ENCODE data around the gene NRN1L.
A peak's percentile ranks its signal among the peaks of the same experiment; 100 is the strongest.

NRN1L gene

DNA sequence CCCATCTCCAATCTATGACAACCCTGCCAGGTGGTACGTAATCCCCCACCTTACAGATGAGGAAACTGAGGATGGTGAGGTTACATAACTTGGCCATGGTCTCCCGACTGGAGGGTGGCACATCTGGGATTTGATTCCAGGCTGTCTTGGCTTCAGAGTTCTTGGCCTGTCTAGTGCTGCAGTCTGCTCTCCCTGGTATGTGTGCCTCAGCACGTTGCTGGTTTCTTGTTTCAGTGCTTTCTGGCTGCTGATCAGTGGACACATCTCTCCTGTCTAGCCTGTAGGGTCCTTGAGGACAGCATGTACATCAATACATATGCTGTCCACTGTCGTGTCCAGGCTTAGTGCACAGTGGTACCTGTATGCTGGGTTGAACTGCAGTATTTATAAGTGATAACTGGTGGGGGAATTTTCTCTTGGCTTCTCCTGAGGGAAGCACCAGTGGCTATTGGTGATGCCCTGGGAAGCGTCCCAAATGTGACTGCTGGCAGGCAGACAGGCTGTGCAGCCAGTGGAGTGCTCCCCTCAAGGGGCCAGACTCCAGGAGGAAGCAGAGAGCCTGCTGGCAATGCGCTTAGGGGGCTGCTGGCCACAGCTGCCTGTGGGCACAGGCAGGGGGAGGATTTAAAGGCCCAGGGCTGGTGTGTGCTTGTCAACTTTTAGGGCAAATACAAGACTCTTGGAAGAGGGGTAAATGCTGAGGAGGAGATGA is 32.6 kb downstream of the NRN1L start:
- DNase-seq (ENCODE audit: low spot score) = no peak

- DNase-seq (ENCODE audit: low spot score) = no peak
Observed at GRCh38 chr16:67917852-67918236, 33.2 kb downstream of the NRN1L start.

GRCh38 chr16:67919622-67920221 is 35.0 kb downstream of the NRN1L start:
- no peak for DNase-seq (ENCODE audit: low spot score)

GRCh38 chr16:67922221-67922620 is 37.5 kb downstream of the NRN1L start:
- no peak for DNase-seq (ENCODE audit: low spot score)

- no peak for DNase-seq (ENCODE audit: low spot score)
Observed at GRCh38 chr16:67922740-67923139, 38.1 kb downstream of the NRN1L start.

DNA sequence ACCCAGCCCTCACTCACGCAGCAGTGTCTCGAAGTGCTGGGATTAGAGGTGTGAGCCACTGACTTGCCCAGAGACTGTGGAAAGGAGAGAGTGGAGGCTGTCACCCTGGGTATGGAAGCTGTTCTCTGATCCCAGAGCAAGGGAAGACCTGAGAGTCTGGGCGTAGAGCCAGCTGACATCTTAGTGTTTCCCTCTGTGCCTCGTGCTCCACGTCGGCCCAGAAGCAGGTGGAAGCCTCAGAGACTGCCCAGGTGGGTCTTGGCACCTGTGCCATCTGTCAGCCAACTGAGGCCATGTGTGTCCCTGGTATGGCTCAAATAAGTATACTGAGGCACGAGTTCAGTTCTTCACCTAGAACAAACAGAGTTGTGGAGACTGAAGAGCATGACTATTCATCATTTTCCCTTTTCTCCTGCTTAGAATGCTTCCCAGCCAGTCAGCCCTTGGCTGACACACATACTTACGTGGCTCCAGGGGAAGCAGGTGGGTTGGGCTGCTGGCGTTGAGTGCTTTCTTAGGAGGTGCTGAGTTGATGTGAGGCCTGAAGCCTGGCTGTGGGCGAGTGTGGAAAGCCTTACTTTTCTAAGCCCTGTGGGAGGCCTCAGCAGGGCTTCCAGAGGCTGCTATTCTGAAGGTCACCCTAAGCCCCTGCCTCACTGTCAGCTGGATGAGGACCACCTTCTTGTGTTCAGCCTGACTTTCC is 38.9 kb downstream of the NRN1L start:
- no peak for DNase-seq (ENCODE audit: low spot score)

DNA sequence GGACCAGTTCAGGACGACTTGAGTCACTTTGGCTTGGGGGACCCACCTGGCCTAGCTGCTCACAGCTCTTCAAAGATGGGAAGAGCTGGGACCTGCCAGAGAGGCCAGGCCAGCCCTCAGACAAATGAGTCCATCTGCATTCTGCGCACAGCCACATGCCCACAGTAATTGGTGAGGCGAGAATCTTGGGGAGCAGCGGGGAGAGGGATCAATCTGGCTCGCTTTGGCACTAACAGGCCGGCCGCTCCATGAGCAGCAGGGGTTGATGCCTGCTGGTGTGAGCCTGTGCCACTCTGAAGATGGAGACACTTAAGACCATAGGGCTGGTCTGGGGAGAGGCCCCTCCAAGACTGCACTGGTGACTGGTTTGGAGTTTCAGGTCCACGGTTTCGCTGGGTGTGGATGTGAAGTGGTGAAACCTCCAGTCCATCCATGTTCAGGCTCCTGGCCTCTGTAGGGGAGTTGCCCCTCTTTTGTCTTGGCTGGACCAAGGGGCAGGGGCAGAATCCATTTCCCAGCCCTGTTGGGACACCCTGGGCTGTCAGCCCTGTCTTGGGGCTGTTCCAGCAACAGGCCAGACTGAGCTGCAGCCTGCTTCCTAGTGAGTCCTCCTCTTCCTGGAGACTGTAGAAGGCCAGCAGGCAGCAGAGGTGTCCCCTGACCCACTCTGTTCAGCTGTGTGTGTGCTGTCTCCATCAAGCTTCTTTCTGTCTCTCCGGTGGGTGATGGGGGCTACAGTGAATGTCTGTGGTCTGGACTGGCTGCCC is 39.6 kb downstream of the NRN1L start:
- DNase-seq (ENCODE audit: low spot score) = no peak

- DNase-seq (ENCODE audit: low spot score) = no peak
Observed at GRCh38 chr16:67926181-67926750, 41.6 kb downstream of the NRN1L start.

DNA sequence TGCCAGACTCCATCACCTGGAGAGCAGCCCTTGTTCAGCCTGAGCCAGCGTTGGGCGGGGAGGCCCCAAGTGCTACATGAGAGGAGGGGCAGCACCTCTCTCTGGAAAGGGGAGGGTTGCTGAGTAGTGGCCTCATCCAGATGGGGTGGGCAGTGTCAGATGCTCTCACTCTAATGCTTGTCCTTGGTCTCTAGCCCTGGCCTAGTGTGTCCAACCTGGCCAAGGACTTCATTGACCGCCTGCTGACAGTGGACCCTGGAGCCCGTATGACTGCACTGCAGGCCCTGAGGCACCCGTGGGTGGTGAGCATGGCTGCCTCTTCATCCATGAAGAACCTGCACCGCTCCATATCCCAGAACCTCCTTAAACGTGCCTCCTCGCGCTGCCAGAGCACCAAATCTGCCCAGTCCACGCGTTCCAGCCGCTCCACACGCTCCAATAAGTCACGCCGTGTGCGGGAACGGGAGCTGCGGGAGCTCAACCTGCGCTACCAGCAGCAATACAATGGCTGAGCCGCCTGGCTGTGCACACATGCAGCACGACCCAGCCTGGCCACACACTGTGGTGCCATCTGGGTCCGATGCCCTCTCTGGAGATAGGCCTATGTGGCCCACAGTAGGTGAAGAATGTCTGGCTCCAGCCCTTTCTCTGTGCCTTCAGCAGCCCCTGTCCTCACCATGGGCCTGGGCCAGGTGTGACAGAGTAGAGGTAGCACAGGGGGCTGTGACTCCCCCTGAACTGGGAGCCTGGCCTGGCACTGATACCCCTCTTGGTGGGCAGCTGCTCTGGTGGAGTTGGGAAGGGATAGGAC is 42.7 kb downstream of the NRN1L start:
- no peak for DNase-seq (ENCODE audit: low spot score)

DNA sequence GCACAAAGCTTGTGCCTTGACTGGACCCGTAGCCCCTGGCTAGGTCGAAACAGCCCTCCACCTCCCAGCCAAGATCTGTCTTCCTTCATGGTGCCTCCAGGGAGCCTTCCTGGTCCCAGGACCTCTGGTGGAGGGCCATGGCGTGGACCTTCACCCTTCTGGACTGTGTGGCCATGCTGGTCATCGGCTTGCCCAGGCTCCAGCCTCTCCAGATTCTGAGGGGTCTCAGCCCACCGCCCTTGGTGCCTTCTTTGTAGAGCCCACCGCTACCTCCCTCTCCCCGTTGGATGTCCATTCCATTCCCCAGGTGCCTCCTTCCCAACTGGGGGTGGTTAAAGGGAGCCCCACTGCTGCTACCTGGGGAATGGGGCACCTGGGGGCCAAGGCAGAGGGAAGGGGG is 43.5 kb downstream of the NRN1L start:
- DNase-seq (ENCODE audit: low spot score) = no peak

DNA sequence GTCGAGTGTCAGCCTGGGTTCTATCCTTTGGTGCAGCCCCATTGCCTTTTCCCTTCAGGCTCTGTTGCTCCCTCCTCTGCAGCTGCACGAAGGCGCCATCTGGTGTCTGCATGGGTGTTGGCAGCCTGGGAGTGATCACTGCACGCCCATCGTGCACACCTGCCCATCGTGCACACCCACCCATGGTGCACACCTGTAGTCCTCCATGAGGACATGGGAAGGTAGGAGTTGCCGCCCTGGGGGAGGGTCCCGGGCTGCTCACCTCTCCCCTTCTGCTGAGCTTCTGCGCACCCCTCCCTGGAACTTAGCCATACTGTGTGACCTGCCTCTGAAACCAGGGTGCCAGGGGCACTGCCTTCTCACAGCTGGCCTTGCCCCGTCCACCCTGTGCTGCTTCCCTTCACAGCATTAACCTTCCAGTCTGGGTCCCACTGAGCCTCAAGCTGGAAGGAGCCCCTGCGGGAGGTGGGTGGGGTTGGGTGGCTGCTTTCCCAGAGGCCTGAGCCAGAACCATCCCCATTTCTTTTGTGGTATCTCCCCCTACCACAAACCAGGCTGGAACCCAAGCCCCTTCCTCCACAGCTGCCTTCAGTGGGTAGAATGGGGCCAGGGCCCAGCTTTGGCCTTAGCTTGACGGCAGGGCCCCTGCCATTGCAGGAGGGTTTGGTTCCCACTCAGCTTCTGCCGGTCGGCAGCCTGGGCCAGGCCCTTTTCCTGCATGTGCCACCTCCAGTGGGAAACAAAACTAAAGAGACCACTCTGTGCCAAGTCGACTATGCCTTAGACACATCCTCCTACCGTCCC is 44.1 kb downstream of the NRN1L start:
- peak; percentile 94 for DNase-seq (ENCODE audit: low spot score)

DNA sequence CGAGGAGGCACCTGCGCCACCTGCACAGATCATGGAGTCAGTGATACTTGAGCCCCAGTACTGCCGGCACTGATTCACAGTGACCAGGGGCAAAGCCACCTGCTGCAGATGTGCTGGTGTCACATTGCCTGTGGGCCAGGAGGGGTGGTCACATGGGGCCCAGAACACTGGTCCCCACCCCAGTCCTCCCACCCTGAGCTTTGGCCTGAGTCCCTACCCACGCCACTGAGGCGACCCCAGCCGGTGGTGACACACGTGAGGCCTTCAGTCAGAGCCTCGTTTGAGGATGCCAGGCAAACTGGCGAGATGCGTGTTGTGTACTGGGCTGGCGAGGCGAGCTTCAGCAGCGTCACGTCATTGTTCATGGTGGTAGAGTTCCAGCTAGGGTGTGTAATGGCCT is 45.5 kb downstream of the NRN1L start:
- DNase-seq (ENCODE audit: low spot score) = no peak

DNA sequence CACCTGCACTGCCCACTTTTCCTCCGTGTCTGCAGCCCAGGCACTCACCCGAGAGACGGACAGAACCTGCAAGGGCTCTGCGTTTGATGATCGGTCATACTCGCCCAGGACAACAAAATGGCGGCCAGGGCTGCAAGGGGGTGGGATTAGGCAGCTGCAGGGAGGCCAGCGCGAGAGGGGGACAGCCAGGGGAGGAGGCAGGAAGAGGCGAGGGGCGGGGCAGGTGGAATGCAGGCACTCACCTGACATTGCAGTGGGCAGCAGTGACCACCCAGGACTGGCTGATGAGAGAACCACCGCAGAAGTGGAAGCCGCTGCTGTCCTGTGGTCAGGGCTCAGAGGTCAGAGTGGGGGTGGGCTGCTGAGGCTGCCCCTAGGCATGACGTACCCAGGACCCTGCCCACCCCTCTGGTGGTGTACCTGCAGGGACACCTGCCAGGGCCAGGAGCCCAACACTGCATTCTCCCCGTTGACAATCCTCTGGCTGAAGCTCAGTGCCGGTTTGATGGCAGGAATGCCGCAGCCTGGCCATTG is 46.1 kb downstream of the NRN1L start:
- DNase-seq (ENCODE audit: low spot score) = no peak

DNA sequence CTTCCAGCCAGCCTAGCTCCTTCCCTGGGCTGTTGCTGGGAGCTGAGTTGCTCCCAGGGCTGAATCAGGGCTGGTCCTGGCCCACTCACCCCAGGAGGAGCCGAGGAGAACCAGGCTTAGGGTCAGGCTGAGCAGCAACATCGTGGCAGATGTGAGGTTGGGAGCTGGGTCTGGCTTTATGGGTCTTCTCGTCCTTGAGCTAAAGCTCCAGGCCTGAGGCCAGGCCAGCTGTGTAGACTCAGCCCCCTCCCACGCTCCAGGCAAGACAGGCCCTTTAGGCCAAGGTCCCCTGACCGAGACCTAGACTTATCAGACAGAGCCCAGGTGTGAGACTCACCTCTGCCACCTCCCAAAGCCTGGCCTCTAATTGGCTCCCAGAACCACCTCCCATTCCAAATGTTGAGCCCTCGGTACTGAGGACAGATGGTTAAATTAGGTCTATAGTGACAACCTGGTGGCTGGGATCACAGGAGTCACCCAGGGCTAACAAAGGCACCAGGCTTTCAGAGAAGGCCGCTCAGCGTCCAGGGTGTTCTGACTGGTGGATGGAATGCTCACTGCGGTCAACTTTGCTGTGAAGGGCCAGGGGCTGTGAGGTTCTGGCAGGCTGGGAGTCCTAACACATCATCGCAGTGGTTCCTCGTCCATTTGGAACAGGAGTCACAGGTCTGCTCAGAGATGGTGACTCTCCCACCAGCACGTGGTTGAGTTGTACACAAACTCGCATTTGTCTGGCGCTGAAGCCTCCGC is 47.2 kb downstream of the NRN1L start, which contains the start of gene CTRL:
Gene CTRL, minus strand, starts transcription at position 151 of the 750 bp plus-strand sequence. Its CDS starts 10 bp downstream, at position 141.
- DNase-seq (ENCODE audit: low spot score) = no peak

GRCh38 chr16:67932462-67932840 is 47.8 kb downstream of the NRN1L start:
- DNase-seq (ENCODE audit: low spot score) = no peak

- no peak for DNase-seq (ENCODE audit: low spot score)
Observed at GRCh38 chr16:67933805-67934204, 49.1 kb downstream of the NRN1L start.

DNA sequence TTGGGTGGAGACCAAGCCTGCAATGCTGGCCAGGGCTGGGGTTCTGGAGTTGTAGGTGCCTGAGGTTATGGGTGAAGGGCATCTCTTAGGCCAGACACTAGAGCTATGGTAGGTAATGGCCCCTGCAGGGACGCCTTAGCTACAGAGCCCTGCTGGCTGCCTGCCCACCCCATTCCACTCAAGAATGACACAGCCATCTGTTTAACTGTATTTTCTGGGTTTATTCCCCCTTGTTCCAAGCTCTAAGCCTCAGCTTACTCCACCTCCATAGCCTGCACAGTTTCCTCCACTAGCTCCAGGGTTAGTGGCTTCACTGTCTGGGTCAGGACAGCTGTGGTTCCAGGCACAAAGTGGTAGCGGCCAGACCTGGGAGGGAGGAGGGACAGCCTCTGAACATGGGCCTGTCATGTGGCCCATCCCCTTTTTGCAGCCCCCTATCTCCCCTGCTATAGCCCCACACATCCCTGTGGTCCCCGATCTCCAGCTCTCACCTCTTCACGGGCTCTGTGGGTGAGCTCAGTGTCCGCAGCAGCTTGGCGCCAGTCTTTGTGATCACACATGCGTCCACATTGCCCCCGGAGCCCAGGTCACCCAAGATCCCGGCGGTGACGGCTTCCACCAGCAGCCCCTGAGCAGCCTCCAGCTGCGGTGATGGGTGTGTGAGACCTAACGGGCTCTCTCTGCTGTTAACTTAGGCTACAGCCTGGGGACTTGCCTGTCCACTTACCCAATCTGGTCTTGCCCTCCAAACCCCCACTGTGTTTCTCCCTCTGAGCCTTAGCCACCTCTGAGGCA is 49.8 kb downstream of the NRN1L start:
- DNase-seq (ENCODE audit: low spot score) = no peak

GRCh38 chr16:67935101-67935401 is 50.4 kb downstream of the NRN1L start:
- DNase-seq (ENCODE audit: low spot score) = no peak

Measured in HuH-7 (cell line).